ENCODE data around the gene MORN5.
A peak's percentile ranks its signal among the peaks of the same experiment; 100 is the strongest.

The MORN5 gene

GRCh38 chr9:122121391-122121790 is 38.3 kb upstream of the MORN5 start:
- TF ChIP-seq, protein P1, sequence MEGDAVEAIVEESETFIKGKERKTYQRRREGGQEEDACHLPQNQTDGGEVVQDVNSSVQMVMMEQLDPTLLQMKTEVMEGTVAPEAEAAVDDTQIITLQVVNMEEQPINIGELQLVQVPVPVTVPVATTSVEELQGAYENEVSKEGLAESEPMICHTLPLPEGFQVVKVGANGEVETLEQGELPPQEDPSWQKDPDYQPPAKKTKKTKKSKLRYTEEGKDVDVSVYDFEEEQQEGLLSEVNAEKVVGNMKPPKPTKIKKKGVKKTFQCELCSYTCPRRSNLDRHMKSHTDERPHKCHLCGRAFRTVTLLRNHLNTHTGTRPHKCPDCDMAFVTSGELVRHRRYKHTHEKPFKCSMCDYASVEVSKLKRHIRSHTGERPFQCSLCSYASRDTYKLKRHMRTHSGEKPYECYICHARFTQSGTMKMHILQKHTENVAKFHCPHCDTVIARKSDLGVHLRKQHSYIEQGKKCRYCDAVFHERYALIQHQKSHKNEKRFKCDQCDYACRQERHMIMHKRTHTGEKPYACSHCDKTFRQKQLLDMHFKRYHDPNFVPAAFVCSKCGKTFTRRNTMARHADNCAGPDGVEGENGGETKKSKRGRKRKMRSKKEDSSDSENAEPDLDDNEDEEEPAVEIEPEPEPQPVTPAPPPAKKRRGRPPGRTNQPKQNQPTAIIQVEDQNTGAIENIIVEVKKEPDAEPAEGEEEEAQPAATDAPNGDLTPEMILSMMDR (conservative IDR thresholded peaks at IDR 0.05; ENCODE audit: low read depth, low read length), result no peak
- no peak overlapping the region for H3K4me3 ChIP-seq (ENCODE audit: low read depth, low read length)
- no peak for DNase-seq (ENCODE audit: low read depth)

DNA sequence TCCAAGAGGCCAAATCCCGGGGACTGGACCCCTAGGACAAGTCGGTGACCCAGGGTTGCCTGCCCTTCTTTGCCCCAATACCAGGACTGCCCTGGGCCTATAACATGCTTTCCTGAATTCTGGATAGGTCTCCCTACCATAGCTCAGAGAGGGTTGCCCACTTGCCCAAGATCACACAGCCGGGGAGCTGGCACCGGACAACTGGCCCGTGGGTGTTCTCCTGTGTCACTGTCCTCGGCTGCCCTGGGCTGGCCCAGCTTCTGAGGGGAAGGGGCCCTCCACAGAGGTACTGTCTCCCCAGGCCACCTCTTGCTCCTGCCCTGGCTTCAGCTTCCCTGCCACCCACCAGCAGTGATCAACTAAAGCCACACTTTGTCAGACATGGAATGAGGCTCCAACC is 37.8 kb upstream of the MORN5 start:
- TF ChIP-seq, protein P1 (conservative IDR thresholded peaks at IDR 0.05; ENCODE audit: low read depth, low read length), result no peak
- DNase-seq (ENCODE audit: low read depth), result no peak
- no peak overlapping the region for H3K4me3 ChIP-seq (ENCODE audit: low read depth, low read length)

DNA sequence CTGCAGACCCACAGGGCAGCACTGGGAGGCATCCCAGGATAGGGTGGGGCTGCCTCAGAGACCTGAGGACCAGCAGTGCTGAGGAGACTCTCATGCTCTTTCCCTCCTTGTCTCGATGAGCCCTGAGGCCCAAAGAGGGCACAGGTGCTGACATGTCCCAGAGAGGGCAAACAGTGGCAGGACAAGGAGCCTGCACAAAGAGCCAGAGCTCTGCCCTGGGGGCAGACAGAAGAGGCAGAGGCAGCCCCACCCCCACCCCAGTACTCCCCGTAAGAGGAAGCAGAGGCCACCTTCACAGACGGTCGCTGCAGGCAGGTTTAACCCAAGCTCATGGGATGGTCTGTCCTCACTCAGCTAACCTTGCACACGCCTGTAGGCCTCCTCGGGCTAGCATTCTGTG is 37.2 kb upstream of the MORN5 start:
- TF ChIP-seq, protein P1 (conservative IDR thresholded peaks at IDR 0.05; ENCODE audit: low read depth, low read length), result no peak
- no peak overlapping the region for H3K4me3 ChIP-seq (ENCODE audit: low read depth, low read length)
- no peak for DNase-seq (ENCODE audit: low read depth)

- H3K4me3 ChIP-seq (ENCODE audit: low read depth, low read length), result no peak overlapping the region
- TF ChIP-seq, protein P1 (conservative IDR thresholded peaks at IDR 0.05; ENCODE audit: low read depth, low read length), result peak; percentile 100
- peak; percentile 84 for DNase-seq (ENCODE audit: low read depth)
Observed at GRCh38 chr9:122122903-122123632, 36.6 kb upstream of the MORN5 start.

DNA sequence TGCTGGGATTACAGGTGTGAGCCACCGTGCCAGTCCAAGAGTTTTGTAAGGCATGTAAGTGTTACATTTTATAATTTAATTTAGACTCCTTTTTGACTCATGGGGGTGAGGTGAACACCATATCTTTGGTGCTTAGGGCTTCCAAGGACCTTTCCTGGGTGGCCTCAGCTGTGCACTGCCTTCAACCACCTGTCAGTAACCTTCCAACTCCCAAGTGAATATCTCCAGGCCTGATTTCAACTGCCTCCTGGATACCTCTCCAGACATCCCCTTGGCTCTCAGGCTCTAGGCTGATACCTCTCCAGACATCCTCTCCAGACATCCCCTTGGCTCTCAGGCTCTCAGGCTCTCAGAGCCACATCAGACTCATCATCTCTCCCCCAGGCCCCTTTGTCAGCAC is 35.7 kb upstream of the MORN5 start:
- TF ChIP-seq, protein P1 (conservative IDR thresholded peaks at IDR 0.05; ENCODE audit: low read depth, low read length), result no peak
- no peak for DNase-seq (ENCODE audit: low read depth)

GRCh38 chr9:122124528-122124927 is 35.2 kb upstream of the MORN5 start:
- DNase-seq (ENCODE audit: low read depth), result no peak
- no peak overlapping the region for H3K4me3 ChIP-seq (ENCODE audit: low read depth, low read length)
- TF ChIP-seq, protein P1 (conservative IDR thresholded peaks at IDR 0.05; ENCODE audit: low read depth, low read length), result no peak

More for the DNA sequence above, 35.7 kb upstream of the MORN5 start:
- no peak overlapping the region for H3K4me3 ChIP-seq (ENCODE audit: low read depth, low read length)

DNA sequence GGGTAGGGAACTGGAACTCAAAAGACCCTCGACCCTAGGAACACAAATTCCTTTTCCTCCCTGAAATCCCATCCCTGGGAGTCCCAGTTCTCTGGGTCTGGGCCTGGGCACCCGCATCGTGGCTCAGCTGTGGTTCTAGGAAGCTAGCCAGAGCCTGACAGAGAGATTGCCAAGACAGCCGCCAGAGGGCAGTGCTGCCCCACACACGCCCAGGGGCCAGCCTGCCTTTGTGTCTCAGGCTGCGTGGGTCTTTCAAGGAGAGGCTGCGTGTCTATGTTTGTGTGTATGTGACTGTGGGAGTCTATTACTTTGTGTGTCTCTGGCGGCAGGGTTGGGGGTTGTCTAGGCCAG is 34.6 kb upstream of the MORN5 start:
- no peak overlapping the region for H3K4me3 ChIP-seq (ENCODE audit: low read depth, low read length)
- TF ChIP-seq, protein P1 (conservative IDR thresholded peaks at IDR 0.05; ENCODE audit: low read depth, low read length), result peak; percentile 98
- DNase-seq (ENCODE audit: low read depth), result peak; percentile 84
